Right atrium auricular region (tissue), 2 donors: ENCODE measurements around the gene CLNK. TPM values are rescaled to one million over a fixed set of nuclear protein-coding genes. Genes with fewer than 3 reads are reported as not detected.
A peak's percentile ranks its signal among the peaks of the same experiment; 100 is the strongest.

ENCODE experiments used
- DNase-seq: peaks from one replicate; pipeline ENCODE4 v3.0.0-alpha.2; 2019; ENCODE audit warnings: low spot score
- H3K27ac ChIP-seq, 2 donors: fragments of 200-600 bp; sonication (generic); 1 replicate in 1 of 2; 2 replicates in 1 of 2; pipeline ENCODE4 v1.5.1; 2016 to 2019
- H3K27me3 ChIP-seq, 2 donors: fragments of 200-600 bp; sonication (generic); one replicate each; pipeline versions ENCODE4 v1.5.1 to v1.6.0; 2017 to 2019
- H3K36me3 ChIP-seq: fragments of 200-600 bp; sonication (generic); one replicate; pipeline ENCODE4 v1.5.1; 2016
- H3K4me1 ChIP-seq, 2 donors: fragments of 200-600 bp; sonication (generic); one replicate each; pipeline versions ENCODE4 v1.5.1 to v1.6.0; 2017 to 2019
- H3K4me3 ChIP-seq, 2 donors: fragments of 200-600 bp; sonication (generic); 1 replicate in 1 of 2; 2 replicates in 1 of 2; pipeline ENCODE4 v1.5.1; 2017 to 2019; ENCODE audit warnings: mild to moderate bottlenecking in 1 of 2, moderate library complexity in 1 of 2
- H3K9me3 ChIP-seq, 2 donors: fragments of 200-600 bp; sonication (generic); one replicate each; pipeline ENCODE4 v1.5.1; 2019
- CTCF ChIP-seq, 2 donors: fragments of 200-600 bp; sonication (generic); IDR thresholded peaks; one replicate each; pipeline ENCODE4 v1.5.1; 2019; ENCODE audit warnings: antibody characterized with exemption in 2 of 2
- total RNA-seq, 2 donors: library from RNA; depleted of rRNA; stranded (reverse); fragments of >200 nt; gene quantifications; one replicate each; pipeline ENCODE4 v1.1.0, GENCODE V29; 2016

Gene CLNK
- total RNA-seq, 2 donors from 2014 or later: not detected

- Histone ChIP-seq H3K27me3 (no peaks in the 10 kb centered on the region), H3K4me1 (no peaks in the 10 kb centered on the region), H3K9me3 (no peaks in the 10 kb centered on the region), H3K4me3 (no peak overlapping the region), H3K36me3 (no peaks in the 10 kb centered on the region), H3K27ac (no peak overlapping the region)
- TF ChIP-seq CTCF (IDR thresholded peaks at IDR 0.05): no peak
- DNase-seq: no peak
Observed at GRCh38 chr4:10478621-10479020, 205.9 kb downstream of the CLNK start.

- H3K9me3 ChIP-seq: no peaks in the 10 kb centered on the region
- no peak overlapping the region for H3K27ac ChIP-seq
- H3K4me1 ChIP-seq: no peaks in the 10 kb centered on the region
- no peak overlapping the region for H3K4me3 ChIP-seq
- no peak for DNase-seq
- H3K27me3 ChIP-seq: no peaks in the 10 kb centered on the region
- TF ChIP-seq CTCF (IDR thresholded peaks at IDR 0.05): no peak
- H3K36me3 ChIP-seq: no peaks in the 10 kb centered on the region
Observed at GRCh38 chr4:10470505-10470904, 214.1 kb downstream of the CLNK start.

- Histone ChIP-seq H3K4me1 (peaks cover 0 to 7% of the 10 kb centered on the region in 2 donors), H3K4me3 (no peak overlapping the region), H3K9me3 (no peaks in the 10 kb centered on the region), H3K36me3 (no peaks in the 10 kb centered on the region), H3K27ac (no peak overlapping the region), H3K27me3 (peaks cover 0 to 10% of the 10 kb centered on the region in 2 donors)
- TF ChIP-seq CTCF (IDR thresholded peaks at IDR 0.05): no peak
- DNase-seq: no peak
Observed at GRCh38 chr4:10466161-10466560, 218.4 kb downstream of the CLNK start.

- no peak for DNase-seq
- Histone ChIP-seq H3K27me3 (peaks cover 0 to 14% of the 10 kb centered on the region in 2 donors), H3K9me3 (no peaks in the 10 kb centered on the region), H3K27ac (no peak overlapping the region), H3K4me3 (no peak overlapping the region), H3K4me1 (peaks cover 0 to 14% of the 10 kb centered on the region in 2 donors), H3K36me3 (no peaks in the 10 kb centered on the region)
- TF ChIP-seq CTCF (IDR thresholded peaks at IDR 0.05): no peak
Observed at GRCh38 chr4:10462876-10463275, 221.7 kb downstream of the CLNK start.

- Histone ChIP-seq H3K4me1 (peaks cover 0 to 20% of the 10 kb centered on the region in 2 donors), H3K36me3 (no peaks in the 10 kb centered on the region), H3K4me3 (peak overlapping the region in 1 of 2 donors; percentile 34), H3K9me3 (no peaks in the 10 kb centered on the region), H3K27me3 (peaks cover 0 to 14% of the 10 kb centered on the region in 2 donors), H3K27ac (no peak overlapping the region)
- DNase-seq: no peak
- TF ChIP-seq CTCF (IDR thresholded peaks at IDR 0.05): no peak
Observed at GRCh38 chr4:10461850-10462400, 222.6 kb downstream of the CLNK start.
